Fibroblast of skin of back (primary cell): ENCODE results near the gene COA7. TPM values are rescaled to one million over a fixed set of nuclear protein-coding genes. Genes with fewer than 3 reads are reported as not detected.
A peak's percentile ranks its signal among the peaks of the same experiment; 100 is the strongest.
"Not testable (repeated sequence)": the region's sequence is repeated elsewhere in the genome, so short reads cannot be mapped to it uniquely, and the experiment has no call there.

ENCODE experiments used
- DNase-seq: peaks from one replicate; pipeline ENCODE4 v3.0.0-alpha.2; 2013
- polyA plus RNA-seq, 2 experiments: library from polyadenylated mRNA; unstranded; fragments of 120-200 nt; gene quantifications; one replicate each; pipeline ENCODE4 v1.2.1, GENCODE V29; 2013; ENCODE audit not compliant: insufficient read length in 2 of 2

Gene COA7
- polyA plus RNA-seq (2013, experiment 1 of 2; ENCODE audit: insufficient read length) = 16.0 TPM
- 11.4 TPM for polyA plus RNA-seq (2013, experiment 2 of 2; ENCODE audit: insufficient read length)

GRCh38 chr1:52697795-52698674 is at the start of gene COA7:
Gene COA7, minus strand, starts transcription at chr1:52698347. Its CDS starts 21 bp downstream, at chr1:52698326.
- peak; percentile 84 for DNase-seq

- no peak for DNase-seq
Observed at GRCh38 chr1:52747450-52747849, 49.3 kb upstream of the COA7 start.

GRCh38 chr1:52746189-52746588 is 48.0 kb upstream of the COA7 start:
- no peak for DNase-seq

- no peak for DNase-seq
Observed at GRCh38 chr1:52741259-52741658, 43.1 kb upstream of the COA7 start.

- no peak for DNase-seq
Observed at GRCh38 chr1:52739699-52740467, 41.7 kb upstream of the COA7 start.

- no peak for DNase-seq
Observed at GRCh38 chr1:52738893-52739292, 40.7 kb upstream of the COA7 start.

- no peak for DNase-seq
Observed at GRCh38 chr1:52738148-52738547, 40.0 kb upstream of the COA7 start.

- not testable (repeated sequence) for DNase-seq
Observed at GRCh38 chr1:52735371-52735770, 37.2 kb upstream of the COA7 start.

- DNase-seq = no peak
Observed at GRCh38 chr1:52733368-52733767, 35.2 kb upstream of the COA7 start.

- no peak for DNase-seq
Observed at GRCh38 chr1:52727956-52728656, 30.0 kb upstream of the COA7 start.

- DNase-seq = peak; percentile 24
Observed at GRCh38 chr1:52727114-52727586, 29.0 kb upstream of the COA7 start.

- DNase-seq = peak; percentile 84
Observed at GRCh38 chr1:52726265-52727113, 28.3 kb upstream of the COA7 start, which contains the start of gene ZYG11B. Gene ZYG11B, plus strand, starts transcription at chr1:52726453. Its CDS starts 201 bp downstream, at chr1:52726654.

- no peak for DNase-seq
Observed at GRCh38 chr1:52725903-52726264, 27.7 kb upstream of the COA7 start.

- DNase-seq = no peak
Observed at GRCh38 chr1:52723260-52723659, 25.1 kb upstream of the COA7 start.

- not testable (repeated sequence) for DNase-seq
Observed at GRCh38 chr1:52715296-52715695, 17.1 kb upstream of the COA7 start.

- no peak for DNase-seq
Observed at GRCh38 chr1:52713590-52713989, 15.4 kb upstream of the COA7 start.

- no peak for DNase-seq
Observed at GRCh38 chr1:52709016-52709415, 10.9 kb upstream of the COA7 start.

- DNase-seq = peak; percentile 89
Observed at GRCh38 chr1:52707927-52708655, 9.9 kb upstream of the COA7 start.

GRCh38 chr1:52706941-52707926 is 9.1 kb upstream of the COA7 start:
- DNase-seq = no peak
